Activated CD4-positive, CD25-positive, alpha-beta regulatory T cell treated with anti-CD3 and anti-CD28 coated beads, Interleukin-2, amount 50 U/mL, for 24 hours (primary cell): ENCODE results near the gene MAPK14.

Experiments
- ATAC-seq, 2 donors: fragments of 150-1000 bp; cut with Tn5 transposase; one replicate each; pipeline ENCODE4 v1.10.0; 2021; ENCODE audit warnings: mild to moderate bottlenecking in 1 of 2, moderate library complexity in 1 of 2

Gene MAPK14

GRCh38 chr6:36104836-36105235 is 77.2 kb downstream of the MAPK14 start:
- ATAC-seq: no peak

GRCh38 chr6:36109092-36109491 is 81.5 kb downstream of the MAPK14 start:
- ATAC-seq: peak; percentile 76 to 77

GRCh38 chr6:36110050-36110449 is 82.4 kb downstream of the MAPK14 start:
- ATAC-seq: no peak

GRCh38 chr6:36110863-36111262 is 83.3 kb downstream of the MAPK14 start:
- no peak for ATAC-seq

GRCh38 chr6:36111526-36111925 is 83.9 kb downstream of the MAPK14 start:
- no peak for ATAC-seq

GRCh38 chr6:36113049-36113448 is 85.4 kb downstream of the MAPK14 start:
- no peak for ATAC-seq

GRCh38 chr6:36113703-36114102 is 86.1 kb downstream of the MAPK14 start:
- no peak for ATAC-seq

- no peak for ATAC-seq
Observed at GRCh38 chr6:36114798-36115408, 87.3 kb downstream of the MAPK14 start.

- ATAC-seq: no peak
Observed at GRCh38 chr6:36115412-36115811, 87.8 kb downstream of the MAPK14 start.

GRCh38 chr6:36116066-36116864 is 88.7 kb downstream of the MAPK14 start:
- no peak for ATAC-seq

GRCh38 chr6:36116943-36117342 is 89.3 kb downstream of the MAPK14 start:
- no peak for ATAC-seq

- no peak for ATAC-seq
Observed at GRCh38 chr6:36117658-36118549, 90.3 kb downstream of the MAPK14 start.

GRCh38 chr6:36118550-36119107 is 91.0 kb downstream of the MAPK14 start:
- ATAC-seq: peak; percentile 77 to 86

GRCh38 chr6:36119209-36119608 is 91.6 kb downstream of the MAPK14 start:
- ATAC-seq: no peak

- peak; percentile 42 to 58 for ATAC-seq
Observed at GRCh38 chr6:36120018-36120417, 92.4 kb downstream of the MAPK14 start.

GRCh38 chr6:36120539-36120938 is 92.9 kb downstream of the MAPK14 start:
- peak; percentile 40 to 48 for ATAC-seq

GRCh38 chr6:36120979-36121786 is 93.6 kb downstream of the MAPK14 start:
- peak; percentile 18 to 24 for ATAC-seq

GRCh38 chr6:36121787-36122494 is 94.3 kb downstream of the MAPK14 start:
- no peak for ATAC-seq

- no peak for ATAC-seq
Observed at GRCh38 chr6:36122495-36123269, 95.1 kb downstream of the MAPK14 start.
